B cell (primary cell): ENCODE results near the gene SLC32A1. TPM values are rescaled to one million over a fixed set of nuclear protein-coding genes. Genes with fewer than 3 reads are reported as not detected.

Experiments
- ATAC-seq: fragments of 200-7000 bp; cut with Tn5 transposase; one replicate; pipeline ENCODE4 v1.10.0; 2021; ENCODE audit warnings: low read depth, mild to moderate bottlenecking, moderate number of reproducible peaks, moderate library complexity
- CTCF ChIA-PET: fragments of 350-600 bp; sonication (Branson Sonifier 250); formaldehyde crosslinking; loops from one replicate; lab custom pipeline; 2021; ENCODE audit warnings: antibody characterized with exemption, inconsistent platforms; lab: Charles Lee
- POLR2A ChIA-PET: fragments of 350-600 bp; sonication (Branson Sonifier 250); formaldehyde crosslinking; loops from one replicate; lab custom pipeline; 2021; ENCODE audit warnings: antibody characterized with exemption; lab: Charles Lee
- DNase-seq: peaks from one replicate; pipeline ENCODE4 v3.0.0; 2013
- H2AFZ ChIP-seq: 2 replicates; pipeline ENCODE4 v1.6.1; 2012; ENCODE audit warnings: mild to moderate bottlenecking, low read depth, low read length; ENCODE audit not compliant: insufficient read depth, poor library complexity, severe bottlenecking
- H3K27ac ChIP-seq, 2 donors: 1 replicate in 1 of 2; 2 replicates in 1 of 2; pipeline ENCODE4 v1.5.1; 2012 to 2013; ENCODE audit warnings: low read length in 2 of 2, mild to moderate bottlenecking in 2 of 2, moderate library complexity in 1 of 2
- H3K27me3 ChIP-seq, 4 experiments: fragments of 200-600 bp in 1 of 4; sonication (generic) in 1 of 4; replicated peaks in 1 of 4; 1 replicate in 2 of 4; 2 replicates in 2 of 4; pipeline versions ENCODE4 v1.6.1 to v1.7.0; 2013 to 2016; ENCODE audit warnings: low read length in 3 of 4, mild to moderate bottlenecking in 2 of 4, mixed read lengths in 1 of 4, moderate library complexity in 1 of 4; ENCODE audit not compliant: insufficient read depth in 4 of 4, control insufficient read depth in 3 of 4; ENCODE audit errors: control extremely low read depth in 1 of 4
- H3K36me3 ChIP-seq, 2 experiments: replicated peaks in 1 of 2; 1 replicate in 1 of 2; 2 replicates in 1 of 2; pipeline versions ENCODE4 v1.6.1 to v1.7.1; 2013; ENCODE audit warnings: low read length in 1 of 2; ENCODE audit not compliant: insufficient read depth in 2 of 2, control insufficient read depth in 1 of 2; ENCODE audit errors: control extremely low read depth in 1 of 2, extremely low read depth in 1 of 2
- H3K4me1 ChIP-seq, 2 donors: fragments of 200-600 bp in 1 of 2; sonication (generic) in 1 of 2; 1 replicate in 1 of 2; 2 replicates in 1 of 2; pipeline versions ENCODE4 v1.5.1 to v1.6.1; 2013 to 2017; ENCODE audit warnings: low read length in 2 of 2; ENCODE audit not compliant: control insufficient read depth in 2 of 2, insufficient read depth in 2 of 2
- H3K4me2 ChIP-seq: replicated peaks from 2 replicates; pipeline ENCODE3; 2012; ENCODE audit warnings: mild to moderate bottlenecking, low read depth, low read length; ENCODE audit not compliant: poor library complexity, severe bottlenecking
- H3K4me3 ChIP-seq, 5 experiments: fragments of 200-600 bp in 1 of 5; sonication (generic) in 1 of 5; 1 replicate in 3 of 5; 2 replicates in 2 of 5; pipeline versions ENCODE4 v1.5.1 to v1.7.0; 2011 to 2016; ENCODE audit warnings: low read length in 4 of 5, mild to moderate bottlenecking in 4 of 5, low read depth in 2 of 5, control low read depth in 1 of 5, moderate library complexity in 1 of 5; ENCODE audit not compliant: insufficient read depth in 1 of 5; ENCODE audit errors: control extremely low read depth in 1 of 5, extremely low read depth in 1 of 5
- H3K79me2 ChIP-seq: fragments of 200-600 bp; sonication (generic); one replicate; pipeline ENCODE4 v1.6.0; 2016; ENCODE audit warnings: low read length; ENCODE audit not compliant: control insufficient read depth, insufficient read depth
- H3K9ac ChIP-seq: fragments of 200-600 bp; sonication (generic); 2 replicates; pipeline ENCODE4 v1.6.1; 2017; ENCODE audit warnings: mild to moderate bottlenecking, low read length, moderate library complexity
- H3K9me3 ChIP-seq, 3 donors: one replicate each; pipeline versions ENCODE4 v1.6.1 to v1.7.1; 2013; ENCODE audit warnings: low read length in 2 of 3; ENCODE audit not compliant: control insufficient read depth in 2 of 3, insufficient read depth in 1 of 3; ENCODE audit errors: control extremely low read depth in 1 of 3
- H4K20me1 ChIP-seq: 2 replicates; pipeline ENCODE4 v1.6.0; 2012; ENCODE audit warnings: mild to moderate bottlenecking, low read length; ENCODE audit not compliant: insufficient read depth, control insufficient read depth, poor library complexity, severe bottlenecking
- H3K27ac Mint-ChIP-seq: one replicate; pipeline ENCODE4 v1.8.0; 2021; ENCODE audit warnings: mixed read lengths
- H3K27me3 Mint-ChIP-seq: one replicate; pipeline ENCODE4 v1.8.0; 2021; ENCODE audit warnings: mixed read lengths
- H3K4me1 Mint-ChIP-seq: one replicate; pipeline ENCODE4 v1.8.0; 2021; ENCODE audit warnings: mixed read lengths
- H3K4me3 Mint-ChIP-seq: one replicate; pipeline ENCODE4 v1.8.0; 2021; ENCODE audit warnings: mixed read lengths
- H3K9me3 Mint-ChIP-seq: one replicate; pipeline ENCODE4 v1.8.0; 2022; ENCODE audit warnings: mixed read lengths; ENCODE audit not compliant: insufficient read depth
- EZH2 ChIP-seq: IDR thresholded peaks from 2 replicates; pipeline ENCODE4 v1.6.1; 2012; ENCODE audit warnings: borderline replicate concordance, low read depth, mild to moderate bottlenecking, moderate library complexity, low read length; ENCODE audit not compliant: insufficient read depth, poor library complexity, severe bottlenecking
- WGBS: methylation state at CpG from one replicate; pipeline ENCODE4 v1.1.5; 2013; ENCODE audit warnings: missing lambda C conversion rate; ENCODE audit not compliant: insufficient coverage; 5-methylcytosine and 5-hydroxymethylcytosine counted together
- intact Hi-C: fragments of 100-400 bp; cut with micrococcal nuclease; formaldehyde crosslinking; loops from one replicate; pipeline ENCODE4 v1.10.0; 2022
- polyA plus RNA-seq: library from polyadenylated mRNA; depleted of rRNA; stranded (reverse); fragments of >200 nt; gene quantifications from 2 replicates; pipeline ENCODE4 v1.2.3, GENCODE V29; 2012
- small RNA-seq: library from RNA; depleted of rRNA; stranded (forward); fragments of <200 nt; gene quantifications from one replicate; pipeline ENCODE3, GENCODE V24; 2012; ENCODE audit warnings: low replicate concordance, low read depth; ENCODE audit not compliant: insufficient read length
- total RNA-seq, 2 donors: library from RNA; stranded (reverse); fragments of 120-200 nt in 1 of 2; gene quantifications; 1 replicate in 1 of 2; 2 replicates in 1 of 2; pipeline versions ENCODE4 v1.2.3 to v1.2.4, GENCODE V29; 2013 to 2022
- TF ChIP-seq, protein P1 (sequence below): fragments of 200-600 bp; IDR thresholded peaks from one replicate; pipeline ENCODE4 v1.8.0; 2022; ENCODE audit warnings: antibody characterized with exemption, mild to moderate bottlenecking

Gene SLC32A1
- total and polyA plus RNA-seq, 2 donors (not counting 1 experiment from before 2014, with no cell fraction given): not detected

DNA sequence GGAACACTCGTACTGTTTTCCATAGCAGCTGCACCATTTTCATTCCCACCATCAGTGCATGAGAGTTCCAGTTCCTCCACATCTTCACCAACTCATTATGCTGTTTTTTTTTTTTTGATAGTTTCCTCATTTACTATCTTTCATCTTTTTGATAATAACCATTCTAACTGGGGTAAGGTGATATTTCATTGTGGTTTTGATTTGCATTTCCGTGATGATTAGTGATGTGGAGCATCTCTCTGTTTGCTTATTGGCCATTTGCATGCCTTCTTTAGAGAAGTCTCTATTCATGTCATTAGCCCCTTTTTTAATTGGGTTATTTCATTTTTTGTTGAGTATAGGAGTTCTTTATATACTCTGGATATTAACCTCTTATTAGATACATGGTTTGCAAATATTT is 49.9 kb downstream of the SLC32A1 start:
- Histone ChIP-seq H3K9me3 (peaks cover 2 to 8% (median 6%) of the 10 kb centered on the region in 3 donors), H3K36me3 (peaks cover 2 to 34% of the 10 kb centered on the region in 2 experiments), H3K4me1 (no peaks in the 10 kb centered on the region), H4K20me1 (no peaks in the 10 kb centered on the region), H3K4me3 (no peak overlapping the region), H2AFZ (no peak overlapping the region), H3K79me2 (no peaks in the 10 kb centered on the region), H3K4me2 (no peak overlapping the region), H3K27me3 (no peaks in the 10 kb centered on the region), H3K9ac (no peak overlapping the region), H3K27ac (no peak overlapping the region)
- H3K27me3 Mint-ChIP-seq: no peaks in the 10 kb centered on the region
- H3K9me3 Mint-ChIP-seq: peaks cover 8% of the 10 kb centered on the region
- intact Hi-C loops: no loop called here
- ChIA-PET POLR2A (no interaction called here), CTCF (no interaction called here)
- TF ChIP-seq, protein P1, sequence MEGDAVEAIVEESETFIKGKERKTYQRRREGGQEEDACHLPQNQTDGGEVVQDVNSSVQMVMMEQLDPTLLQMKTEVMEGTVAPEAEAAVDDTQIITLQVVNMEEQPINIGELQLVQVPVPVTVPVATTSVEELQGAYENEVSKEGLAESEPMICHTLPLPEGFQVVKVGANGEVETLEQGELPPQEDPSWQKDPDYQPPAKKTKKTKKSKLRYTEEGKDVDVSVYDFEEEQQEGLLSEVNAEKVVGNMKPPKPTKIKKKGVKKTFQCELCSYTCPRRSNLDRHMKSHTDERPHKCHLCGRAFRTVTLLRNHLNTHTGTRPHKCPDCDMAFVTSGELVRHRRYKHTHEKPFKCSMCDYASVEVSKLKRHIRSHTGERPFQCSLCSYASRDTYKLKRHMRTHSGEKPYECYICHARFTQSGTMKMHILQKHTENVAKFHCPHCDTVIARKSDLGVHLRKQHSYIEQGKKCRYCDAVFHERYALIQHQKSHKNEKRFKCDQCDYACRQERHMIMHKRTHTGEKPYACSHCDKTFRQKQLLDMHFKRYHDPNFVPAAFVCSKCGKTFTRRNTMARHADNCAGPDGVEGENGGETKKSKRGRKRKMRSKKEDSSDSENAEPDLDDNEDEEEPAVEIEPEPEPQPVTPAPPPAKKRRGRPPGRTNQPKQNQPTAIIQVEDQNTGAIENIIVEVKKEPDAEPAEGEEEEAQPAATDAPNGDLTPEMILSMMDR: no peak
- TF ChIP-seq EZH2: no peak
- ATAC-seq (no peak), DNase-seq (no peak)
- no peak overlapping the region for H3K27ac Mint-ChIP-seq
- H3K4me3 Mint-ChIP-seq: no peak overlapping the region
- no CpG with 5 or more reads among the region's 2 CpGs for WGBS
- H3K4me1 Mint-ChIP-seq: peaks cover 5% of the 10 kb centered on the region

DNA sequence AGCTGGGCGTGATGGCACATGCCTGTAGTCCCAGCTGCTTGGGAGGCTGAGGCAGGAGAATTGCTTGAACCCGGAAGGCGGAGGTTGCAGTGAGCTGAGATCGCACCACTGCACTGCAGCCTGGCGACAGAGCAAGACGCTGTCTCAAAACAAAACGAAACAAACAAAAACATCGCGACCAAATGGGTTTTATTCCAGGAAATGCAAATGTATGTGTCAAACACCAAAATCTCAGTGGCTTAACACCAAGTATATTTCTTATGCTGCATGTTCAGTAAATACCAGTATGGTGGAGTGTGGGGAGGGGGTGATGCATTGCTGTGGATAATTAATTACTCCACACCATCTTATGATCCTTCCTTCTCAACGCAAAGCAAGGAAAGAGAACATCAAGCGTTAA is 52.1 kb downstream of the SLC32A1 start:
- H3K4me1 Mint-ChIP-seq: peaks cover 3% of the 10 kb centered on the region
- H3K4me3 Mint-ChIP-seq: peak overlapping the region; percentile 16
- H3K27me3 Mint-ChIP-seq: no peaks in the 10 kb centered on the region
- CTCF ChIA-PET: no interaction called here
- H3K4me1 ChIP-seq: no peaks in the 10 kb centered on the region
- peak overlapping the region; percentile 32 for H3K27ac Mint-ChIP-seq
- 73% methylated on average over 6 of the region's 11 CpGs for WGBS
- ATAC-seq (no peak), DNase-seq (no peak)
- H3K36me3 ChIP-seq: peaks cover 4 to 22% of the 10 kb centered on the region in 2 experiments
- no peaks in the 10 kb centered on the region for H3K79me2 ChIP-seq
- intact Hi-C loops: no loop called here
- no peak overlapping the region for H3K4me3 ChIP-seq
- no peak overlapping the region for H2AFZ ChIP-seq
- H3K27ac ChIP-seq: no peak overlapping the region
- peaks cover 2 to 8% (median 6%) of the 10 kb centered on the region in 3 donors for H3K9me3 ChIP-seq
- no peak overlapping the region for H3K9ac ChIP-seq
- no peaks in the 10 kb centered on the region for H3K27me3 ChIP-seq
- no peak for TF ChIP-seq EZH2
- TF ChIP-seq, protein P1: no peak
- no peaks in the 10 kb centered on the region for H4K20me1 ChIP-seq
- H3K4me2 ChIP-seq: no peak overlapping the region
- H3K9me3 Mint-ChIP-seq: peaks cover 8% of the 10 kb centered on the region
- POLR2A ChIA-PET: no interaction called here

Small RNA genes lying within 50 kb of the gene (small RNA-seq; reads per million reads assigned to genes)
- not detected for gene RF00017

Other genes with a start within 250 kb of the SLC32A1 start
- gene ADIG, start 143.3 kb upstream of the SLC32A1 start, total RNA-seq: not detected in 2 replicates
- not detected in 2 replicates for gene ADIG, start 143.3 kb upstream of the SLC32A1 start, polyA plus RNA-seq
- not detected in 2 replicates for gene ARHGAP40, start 122.7 kb upstream of the SLC32A1 start, total RNA-seq
- not detected in 2 replicates for gene ARHGAP40, start 122.7 kb upstream of the SLC32A1 start, polyA plus RNA-seq
- gene ACTR5, start 24.0 kb downstream of the SLC32A1 start, total RNA-seq: 15.4 and 16.7 TPM in 2 replicates
- gene ACTR5, start 24.0 kb downstream of the SLC32A1 start, polyA plus RNA-seq: 18.0 and 22.4 TPM in 2 replicates
- 108 and 112 TPM in 2 replicates for gene PPP1R16B, start 81.2 kb downstream of the SLC32A1 start, total RNA-seq
- gene PPP1R16B, start 81.2 kb downstream of the SLC32A1 start, polyA plus RNA-seq: 54.5 and 58.8 TPM in 2 replicates
- 1.7 and 2.0 TPM in 2 replicates for gene FAM83D, start 201.9 kb downstream of the SLC32A1 start, total RNA-seq
- gene FAM83D, start 201.9 kb downstream of the SLC32A1 start, polyA plus RNA-seq: 0.82 and 3.0 TPM in 2 replicates
- 7.5 and 8.4 TPM in 2 replicates for gene DHX35, start 237.9 kb downstream of the SLC32A1 start, total RNA-seq
- gene DHX35, start 237.9 kb downstream of the SLC32A1 start, polyA plus RNA-seq: 10.9 and 12.4 TPM in 2 replicates